Glutamatergic neuron (in vitro differentiated cells): Measurements from ENCODE around the gene CRTC3. TPM values are rescaled to one million over a fixed set of nuclear protein-coding genes. Genes with fewer than 3 reads are reported as not detected.

ENCODE experiments used
- DNase-seq: peaks from one replicate; pipeline ENCODE4 v3.0.0; 2022
- H3K27ac Mint-ChIP-seq: one replicate; pipeline ENCODE4 v1.8.0; 2020; ENCODE audit warnings: mild to moderate bottlenecking, mixed read lengths, inconsistent platforms; ENCODE audit not compliant: unreplicated experiment
- H3K27me3 Mint-ChIP-seq: one replicate; pipeline ENCODE4 v1.8.0; 2020; ENCODE audit warnings: mild to moderate bottlenecking, moderate library complexity, mixed read lengths, inconsistent platforms; ENCODE audit not compliant: unreplicated experiment
- H3K36me3 Mint-ChIP-seq: one replicate; pipeline ENCODE4 v1.8.0; 2020; ENCODE audit warnings: mild to moderate bottlenecking, mixed read lengths, inconsistent platforms; ENCODE audit not compliant: unreplicated experiment
- H3K4me1 Mint-ChIP-seq: one replicate; pipeline ENCODE4 v1.8.0; 2020; ENCODE audit warnings: mild to moderate bottlenecking, low read depth, mixed read lengths, inconsistent platforms; ENCODE audit not compliant: unreplicated experiment
- H3K4me3 Mint-ChIP-seq: one replicate; pipeline ENCODE4 v1.8.0; 2020; ENCODE audit warnings: mild to moderate bottlenecking, mixed read lengths, inconsistent platforms; ENCODE audit not compliant: unreplicated experiment
- H3K9me3 Mint-ChIP-seq: one replicate; pipeline ENCODE4 v1.8.0; 2020; ENCODE audit warnings: mild to moderate bottlenecking, moderate library complexity, mixed read lengths, inconsistent platforms; ENCODE audit not compliant: unreplicated experiment
- CTCF ChIP-seq: fragments of 200-600 bp; sonication (generic); IDR thresholded peaks from one replicate; pipeline ENCODE4 v1.5.0; 2021; ENCODE audit not compliant: partially characterized antibody, unreplicated experiment
- total RNA-seq: library from RNA; stranded (reverse); fragmentation: NEBNext Ultra II Directional; extraction: Animal tissue kit (Norgen Biotek cat#: 25700); gene quantifications from one replicate; pipeline ENCODE4 v1.2.1, GENCODE V29; 2021; ENCODE audit not compliant: unreplicated experiment

Gene CRTC3
- total RNA-seq, 1 donor from 2014 or later: 50.1 TPM

- Mint-ChIP-seq H3K27ac (no peak overlapping the region), H3K36me3 (no peaks in the 10 kb centered on the region), H3K4me1 (peaks cover 7% of the 10 kb centered on the region), H3K27me3 (no peaks in the 10 kb centered on the region), H3K9me3 (no peaks in the 10 kb centered on the region), H3K4me3 (no peak overlapping the region)
- TF ChIP-seq CTCF: no peak
- no peak for DNase-seq
These were observed 15.4 kb downstream of the CRTC3 start for GRCh38 chr15:90545095-90545494.

GRCh38 chr15:90547540-90547939, 17.8 kb downstream of the CRTC3 start:
- TF ChIP-seq CTCF: no peak
- Mint-ChIP-seq H3K27ac (no peak overlapping the region), H3K27me3 (peaks cover 2% of the 10 kb centered on the region), H3K4me3 (no peak overlapping the region), H3K4me1 (peaks cover 12% of the 10 kb centered on the region), H3K9me3 (no peaks in the 10 kb centered on the region), H3K36me3 (no peaks in the 10 kb centered on the region)
- DNase-seq: no peak

GRCh38 chr15:90550919-90551318, 21.2 kb downstream of the CRTC3 start:
- Mint-ChIP-seq H3K27me3 (peaks cover 3% of the 10 kb centered on the region), H3K9me3 (no peaks in the 10 kb centered on the region), H3K27ac (no peak overlapping the region), H3K4me1 (peaks cover 8% of the 10 kb centered on the region), H3K36me3 (no peaks in the 10 kb centered on the region), H3K4me3 (no peak overlapping the region)
- TF ChIP-seq CTCF: no peak
- no peak for DNase-seq

- H3K27me3 Mint-ChIP-seq: peaks cover 3% of the 10 kb centered on the region
- no peak overlapping the region for H3K4me3 Mint-ChIP-seq
- no peak overlapping the region for H3K27ac Mint-ChIP-seq
- no peak for DNase-seq
- TF ChIP-seq CTCF: no peak
- peaks cover 15% of the 10 kb centered on the region for H3K4me1 Mint-ChIP-seq
- H3K9me3 Mint-ChIP-seq: no peaks in the 10 kb centered on the region
- no peaks in the 10 kb centered on the region for H3K36me3 Mint-ChIP-seq
These were observed 22.6 kb downstream of the CRTC3 start for GRCh38 chr15:90552162-90552928.

GRCh38 chr15:90552929-90553211, 23.1 kb downstream of the CRTC3 start:
- no peak overlapping the region for H3K4me3 Mint-ChIP-seq
- H3K4me1 Mint-ChIP-seq: peaks cover 21% of the 10 kb centered on the region
- no peaks in the 10 kb centered on the region for H3K36me3 Mint-ChIP-seq
- H3K9me3 Mint-ChIP-seq: no peaks in the 10 kb centered on the region
- H3K27me3 Mint-ChIP-seq: peaks cover 4% of the 10 kb centered on the region
- DNase-seq: no peak
- TF ChIP-seq CTCF: no peak
- H3K27ac Mint-ChIP-seq: no peak overlapping the region
